ENCODE results near the gene DMRTA1.
A peak's percentile ranks its signal among the peaks of the same experiment; 100 is the strongest.
"Not testable (repeated sequence)": the region's sequence is repeated elsewhere in the genome, so short reads cannot be mapped to it uniquely, and the experiment has no call there.

DMRTA1 gene

GRCh38 chr9:22457448-22457847, 10.8 kb downstream of the DMRTA1 start:
- TF ChIP-seq, protein P1, sequence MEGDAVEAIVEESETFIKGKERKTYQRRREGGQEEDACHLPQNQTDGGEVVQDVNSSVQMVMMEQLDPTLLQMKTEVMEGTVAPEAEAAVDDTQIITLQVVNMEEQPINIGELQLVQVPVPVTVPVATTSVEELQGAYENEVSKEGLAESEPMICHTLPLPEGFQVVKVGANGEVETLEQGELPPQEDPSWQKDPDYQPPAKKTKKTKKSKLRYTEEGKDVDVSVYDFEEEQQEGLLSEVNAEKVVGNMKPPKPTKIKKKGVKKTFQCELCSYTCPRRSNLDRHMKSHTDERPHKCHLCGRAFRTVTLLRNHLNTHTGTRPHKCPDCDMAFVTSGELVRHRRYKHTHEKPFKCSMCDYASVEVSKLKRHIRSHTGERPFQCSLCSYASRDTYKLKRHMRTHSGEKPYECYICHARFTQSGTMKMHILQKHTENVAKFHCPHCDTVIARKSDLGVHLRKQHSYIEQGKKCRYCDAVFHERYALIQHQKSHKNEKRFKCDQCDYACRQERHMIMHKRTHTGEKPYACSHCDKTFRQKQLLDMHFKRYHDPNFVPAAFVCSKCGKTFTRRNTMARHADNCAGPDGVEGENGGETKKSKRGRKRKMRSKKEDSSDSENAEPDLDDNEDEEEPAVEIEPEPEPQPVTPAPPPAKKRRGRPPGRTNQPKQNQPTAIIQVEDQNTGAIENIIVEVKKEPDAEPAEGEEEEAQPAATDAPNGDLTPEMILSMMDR (IDR thresholded peaks at IDR 0.05; ENCODE audit: low read depth, low read length, missing control alignments) = no peak
- DNase-seq (ENCODE audit: low read depth) = no peak
- H3K4me3 ChIP-seq (ENCODE audit: low read depth, low read length) = no peak overlapping the region

GRCh38 chr9:22463205-22463604, 16.6 kb downstream of the DMRTA1 start:
- TF ChIP-seq, protein P1 (IDR thresholded peaks at IDR 0.05; ENCODE audit: low read depth, low read length, missing control alignments) = no peak
- no peak overlapping the region for H3K4me3 ChIP-seq (ENCODE audit: low read depth, low read length)
- DNase-seq (ENCODE audit: low read depth) = no peak

GRCh38 chr9:22469928-22470544, 23.4 kb downstream of the DMRTA1 start:
- TF ChIP-seq, protein P1 (IDR thresholded peaks at IDR 0.05; ENCODE audit: low read depth, low read length, missing control alignments) = peak; percentile 67
- DNase-seq (ENCODE audit: low read depth) = no peak
- H3K4me3 ChIP-seq (ENCODE audit: low read depth, low read length) = no peak overlapping the region

- no peak for DNase-seq (ENCODE audit: low read depth)
- H3K4me3 ChIP-seq (ENCODE audit: low read depth, low read length) = no peak overlapping the region
- TF ChIP-seq, protein P1 (IDR thresholded peaks at IDR 0.05; ENCODE audit: low read depth, low read length, missing control alignments) = no peak
These were observed 34.9 kb downstream of the DMRTA1 start for GRCh38 chr9:22481566-22481965.

GRCh38 chr9:22483528-22484070, 37.0 kb downstream of the DMRTA1 start:
- TF ChIP-seq, protein P1 (IDR thresholded peaks at IDR 0.05; ENCODE audit: low read depth, low read length, missing control alignments) = no peak
- no peak overlapping the region for H3K4me3 ChIP-seq (ENCODE audit: low read depth, low read length)
- DNase-seq (ENCODE audit: low read depth) = no peak

GRCh38 chr9:22496197-22496596, 49.6 kb downstream of the DMRTA1 start:
- H3K4me3 ChIP-seq (ENCODE audit: low read depth, low read length); DNase-seq (ENCODE audit: low read depth): not testable (repeated sequence)

All from GM12864 (cell line).